OCI-LY1 (cell line): ENCODE data around the gene LITAF.

Experiments used
- H2AFZ ChIP-seq: fragments of 200-600 bp; sonication (generic), shearing (Covaris generic); 2 replicates; pipeline ENCODE4 v1.6.0; 2014; ENCODE audit warnings: antibody characterized with exemption, mild to moderate bottlenecking, low read length
- H3F3A ChIP-seq: fragments of 200-600 bp; sonication (generic), shearing (Covaris generic); 2 replicates; pipeline ENCODE4 v1.6.0; 2014; ENCODE audit warnings: mild to moderate bottlenecking, antibody characterized with exemption, low read length, moderate library complexity; ENCODE audit not compliant: insufficient read depth
- H3K27ac ChIP-seq: fragments of 200-600 bp; sonication (generic); 2 replicates; pipeline ENCODE4 v1.5.1; 2014; ENCODE audit warnings: low read length, mixed run types, mild to moderate bottlenecking, low read depth; ENCODE audit not compliant: poor library complexity, severe bottlenecking
- H3K27me3 ChIP-seq: fragments of 200-600 bp; sonication (generic); 2 replicates; pipeline ENCODE4 v1.6.0; 2014; ENCODE audit warnings: antibody characterized with exemption, mild to moderate bottlenecking, low read length, moderate library complexity; ENCODE audit not compliant: insufficient read depth
- H3K36me3 ChIP-seq: fragments of 200-600 bp; sonication (generic); 2 replicates; pipeline ENCODE4 v1.6.1; 2014; ENCODE audit warnings: mild to moderate bottlenecking, antibody characterized with exemption, low read length, moderate library complexity, mixed read lengths; ENCODE audit not compliant: insufficient read depth
- H3K4me1 ChIP-seq: fragments of 200-600 bp; sonication (generic); 2 replicates; pipeline ENCODE4 v1.5.1; 2014; ENCODE audit warnings: mild to moderate bottlenecking, low read length, moderate library complexity; ENCODE audit not compliant: insufficient read depth, severe bottlenecking
- H3K4me2 ChIP-seq: fragments of 200-600 bp; sonication (generic), shearing (Covaris generic); 2 replicates; pipeline ENCODE4 v1.6.1; 2014; ENCODE audit warnings: low read length
- H3K4me3 ChIP-seq: fragments of 200-600 bp; sonication (generic); 2 replicates; pipeline ENCODE4 v1.5.1; 2014; ENCODE audit warnings: low read length, low read depth, mild to moderate bottlenecking, mixed read lengths; ENCODE audit not compliant: poor library complexity, severe bottlenecking
- H3K79me2 ChIP-seq: fragments of 200-600 bp; shearing (Covaris generic); 2 replicates; pipeline ENCODE4 v1.6.1; 2016; ENCODE audit warnings: mixed run types, low read length, mixed read lengths; ENCODE audit not compliant: insufficient read depth
- H3K9ac ChIP-seq: fragments of 200-600 bp; sonication (generic), shearing (Covaris generic); 2 replicates; pipeline ENCODE4 v1.6.1; 2014; ENCODE audit warnings: mild to moderate bottlenecking, low read length, mixed read lengths
- H3K9me2 ChIP-seq: fragments of 200-600 bp; sonication (generic), shearing (Covaris generic); 2 replicates; pipeline ENCODE4 v1.6.1; 2014; ENCODE audit warnings: low read depth, mild to moderate bottlenecking, low read length, mixed read lengths
- H3K9me3 ChIP-seq: fragments of 200-600 bp; shearing (Covaris generic); 2 replicates; pipeline ENCODE4 v1.6.1; 2014; ENCODE audit warnings: low read length, mixed read lengths
- H4K20me1 ChIP-seq: fragments of 200-600 bp; sonication (generic), shearing (Covaris generic); 2 replicates; pipeline ENCODE4 v1.6.0; 2016; ENCODE audit warnings: mild to moderate bottlenecking, low read length; ENCODE audit not compliant: insufficient read depth
- CTCF ChIP-seq: fragments of 200-600 bp; sonication (generic), shearing (Covaris generic); IDR thresholded peaks from 2 replicates; pipeline ENCODE4 v1.5.1; 2017; ENCODE audit warnings: mild to moderate bottlenecking, antibody characterized with exemption, low read length, moderate library complexity, mixed read lengths
- EZH2 ChIP-seq: fragments of 200-600 bp; sonication (generic), shearing (Covaris generic); IDR thresholded peaks from 2 replicates; pipeline ENCODE4 v1.8.0; 2017; ENCODE audit warnings: borderline replicate concordance, mixed run types, mild to moderate bottlenecking, antibody characterized with exemption, low read length, moderate library complexity, mixed read lengths

LITAF gene

GRCh38 chr16:11550791-11551498, 35.8 kb downstream of the LITAF start:
- no peaks in the 10 kb centered on the region; the same call in 1 of the 2 replicates for H3K27me3 ChIP-seq
- H3K4me3 ChIP-seq: no peak overlapping the region
- no peak overlapping the region for H3K9ac ChIP-seq
- H3K36me3 ChIP-seq: peaks cover 7% of the 10 kb centered on the region; the same call in 1 of the 2 replicates
- H3K4me1 ChIP-seq: no peaks in the 10 kb centered on the region
- H3K9me3 ChIP-seq: no peaks in the 10 kb centered on the region
- H3K27ac ChIP-seq: no peak overlapping the region
- H4K20me1 ChIP-seq: no peaks in the 10 kb centered on the region
- TF ChIP-seq CTCF: no peak
- TF ChIP-seq EZH2: no peak
- no peaks in the 10 kb centered on the region for H3K79me2 ChIP-seq
- H3F3A ChIP-seq: no peaks in the 10 kb centered on the region
- H3K4me2 ChIP-seq: no peak overlapping the region
- no peak overlapping the region for H2AFZ ChIP-seq
- H3K9me2 ChIP-seq: no peaks in the 10 kb centered on the region

DNA sequence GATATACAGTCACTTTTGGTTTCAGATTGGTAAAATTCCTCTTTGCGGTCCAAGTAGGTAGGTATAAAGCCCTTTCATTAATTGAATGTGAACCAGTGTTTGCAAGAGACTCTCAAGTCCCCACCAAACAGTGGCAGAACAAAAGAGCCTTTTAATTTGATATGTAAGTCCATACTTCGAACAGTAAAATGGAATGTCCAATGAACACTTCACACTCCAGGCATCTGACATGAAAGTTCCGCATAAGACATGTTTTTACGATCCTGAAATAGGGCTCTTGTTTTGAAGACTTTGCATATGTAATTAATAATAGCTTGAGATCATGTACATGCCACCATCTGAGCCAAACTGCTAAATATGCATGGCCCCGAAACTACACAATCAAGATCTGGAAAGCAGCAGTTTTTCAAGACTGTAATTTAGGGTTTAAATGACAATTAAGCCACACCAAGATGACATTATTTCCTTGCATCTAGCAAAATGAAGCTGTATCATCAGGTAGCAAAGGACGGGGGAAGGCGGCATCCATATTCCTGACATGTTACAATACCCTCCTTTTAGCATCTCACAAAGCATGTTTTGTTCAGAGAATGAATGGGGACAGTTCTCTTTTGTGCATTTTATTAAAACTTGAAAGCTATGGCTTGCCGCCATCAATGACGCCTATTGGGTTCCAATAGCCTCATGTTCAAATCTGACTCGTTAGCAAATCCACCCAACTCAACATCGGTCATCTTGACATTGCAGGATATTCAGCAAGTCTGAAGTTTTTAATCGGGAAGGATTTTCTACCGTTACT, 39.4 kb downstream of the LITAF start:
- TF ChIP-seq CTCF: no peak
- no peak for TF ChIP-seq EZH2
- Histone ChIP-seq H3K9me2 (no peaks in the 10 kb centered on the region), H2AFZ (no peak overlapping the region), H3K4me3 (no peak overlapping the region), H3K4me2 (no peak overlapping the region), H3K9ac (no peak overlapping the region), H3F3A (no peaks in the 10 kb centered on the region), H3K27me3 (no peaks in the 10 kb centered on the region; the same call in 1 of the 2 replicates), H4K20me1 (no peaks in the 10 kb centered on the region), H3K79me2 (no peaks in the 10 kb centered on the region), H3K4me1 (no peaks in the 10 kb centered on the region), H3K9me3 (no peaks in the 10 kb centered on the region), H3K27ac (no peak overlapping the region), H3K36me3 (peaks cover 7% of the 10 kb centered on the region; the same call in 1 of the 2 replicates)

DNA sequence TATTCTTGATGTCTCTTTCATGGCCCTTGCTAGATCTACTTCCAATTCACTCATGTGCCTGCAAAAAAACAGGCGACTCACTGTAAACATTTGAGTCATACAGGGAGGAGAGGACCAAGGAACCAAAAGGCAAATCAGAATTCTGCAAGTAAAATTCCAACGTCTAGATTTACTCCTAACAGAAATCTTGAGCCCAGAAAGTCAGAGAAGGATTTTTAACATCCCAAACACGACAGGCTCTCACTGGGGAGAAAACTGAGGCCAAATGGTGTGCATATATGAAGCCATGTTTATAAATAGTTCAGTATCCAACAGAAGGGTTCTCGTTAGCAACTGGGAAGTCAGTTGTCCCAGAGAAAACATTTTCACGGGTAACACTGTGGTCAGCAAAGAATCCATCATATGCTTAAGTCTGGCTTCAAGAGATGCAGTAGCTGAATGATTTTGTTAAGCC, 40.1 kb downstream of the LITAF start:
- Histone ChIP-seq H3F3A (no peaks in the 10 kb centered on the region), H3K79me2 (no peaks in the 10 kb centered on the region), H2AFZ (no peak overlapping the region), H3K4me2 (no peak overlapping the region), H3K9ac (no peak overlapping the region), H3K27me3 (no peaks in the 10 kb centered on the region; the same call in 1 of the 2 replicates), H4K20me1 (no peaks in the 10 kb centered on the region), H3K9me3 (no peaks in the 10 kb centered on the region), H3K4me3 (no peak overlapping the region), H3K9me2 (no peaks in the 10 kb centered on the region), H3K27ac (no peak overlapping the region), H3K36me3 (peaks cover 7% of the 10 kb centered on the region; the same call in 1 of the 2 replicates), H3K4me1 (no peaks in the 10 kb centered on the region)
- no peak for TF ChIP-seq EZH2
- TF ChIP-seq CTCF: no peak
